Activated T-helper 1 cell treated with anti-CD3 and anti-CD28 coated beads, Interleukin-2, amount 50 U/mL, for 16 hours (primary cell): ENCODE results near the gene TACC3.

ENCODE experiments used
- DNase-seq, 2 donors: peaks; one replicate each; pipeline ENCODE4 v3.0.0-alpha.2; 2020; ENCODE audit warnings: low read depth in 1 of 2, low spot score in 1 of 2

TACC3 gene

GRCh38 chr4:1788254-1788973 lies 67.1 kb downstream of the TACC3 start:
- DNase-seq = no peak

GRCh38 chr4:1789552-1789951 lies 68.2 kb downstream of the TACC3 start:
- no peak for DNase-seq

- DNase-seq = no peak
These were observed 68.7 kb downstream of the TACC3 start for GRCh38 chr4:1790005-1790404.

DNA sequence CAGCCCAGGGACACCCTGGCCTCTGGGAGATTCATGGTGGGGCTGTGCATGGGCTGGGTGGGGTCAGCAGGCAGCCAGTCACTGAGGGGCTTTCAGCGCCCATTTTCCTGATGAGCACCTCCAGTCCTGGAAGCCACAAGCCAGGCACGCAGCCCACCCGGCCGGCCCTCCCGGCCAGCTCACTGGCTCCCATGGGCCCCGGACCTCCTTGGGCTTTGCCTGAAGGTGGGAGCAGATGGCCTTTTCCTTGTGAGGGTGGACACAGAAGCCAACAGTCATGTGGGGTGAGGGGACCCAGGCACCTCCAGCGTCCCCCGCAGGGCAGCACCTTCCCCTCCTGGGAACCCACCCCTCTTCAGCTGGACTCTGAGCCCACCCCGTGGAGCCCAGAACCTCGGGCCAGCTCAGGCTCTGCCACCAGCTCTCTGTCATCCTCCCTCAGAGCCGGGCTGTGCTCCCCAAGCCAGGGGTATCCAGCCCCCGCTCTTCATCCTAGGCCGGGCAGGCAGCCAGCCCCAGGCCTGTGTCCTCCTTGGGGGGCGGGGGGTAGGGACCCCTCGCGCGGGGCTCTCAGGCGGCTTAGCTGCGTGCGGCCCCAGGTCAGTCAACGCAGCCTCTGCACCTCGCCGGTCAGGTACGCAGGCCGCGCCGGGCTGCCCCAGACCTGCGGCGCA lies 71.0 kb downstream of the TACC3 start:
- no peak for DNase-seq

DNA sequence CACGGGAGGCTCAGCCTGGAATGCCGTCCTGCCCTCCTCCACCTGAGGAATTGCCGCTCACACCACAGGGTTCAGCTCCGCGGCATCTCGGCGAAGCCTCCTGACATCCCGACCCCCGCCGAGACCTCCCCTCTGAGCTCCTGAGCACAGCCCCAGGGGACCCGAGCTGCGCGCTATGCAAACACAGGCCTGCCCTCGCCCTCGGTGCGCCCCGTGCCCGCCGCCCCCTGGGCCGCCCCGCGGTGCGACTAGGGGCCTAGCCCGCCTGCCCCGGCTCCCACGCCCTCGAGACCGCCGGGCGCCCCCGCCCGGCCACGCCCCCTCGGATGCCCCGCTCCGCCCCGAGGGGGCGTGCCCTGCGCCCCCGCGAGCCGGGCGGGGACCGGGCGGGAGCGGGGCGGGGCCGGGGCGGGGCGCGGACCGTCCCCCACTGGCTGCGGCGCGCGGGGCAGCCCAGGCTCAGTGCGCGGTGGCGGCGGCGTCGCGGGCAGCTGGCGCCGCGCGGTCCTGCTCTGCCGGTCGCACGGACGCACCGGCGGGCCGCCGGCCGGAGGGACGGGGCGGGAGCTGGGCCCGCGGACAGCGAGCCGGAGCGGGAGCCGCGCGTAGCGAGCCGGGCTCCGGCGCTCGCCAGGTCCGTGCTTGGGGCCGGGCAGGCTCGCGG lies 71.6 kb downstream of the TACC3 start, which contains the start of gene FGFR3:
Gene FGFR3, plus strand, starts transcription at position 462 of the 664 bp plus-strand sequence. CDS start 642 bp downstream, outside the sequence.
- peak in 1 of 2 donors; percentile 26 for DNase-seq

GRCh38 chr4:1793496-1793840 lies 72.1 kb downstream of the TACC3 start:
- no peak for DNase-seq

DNA sequence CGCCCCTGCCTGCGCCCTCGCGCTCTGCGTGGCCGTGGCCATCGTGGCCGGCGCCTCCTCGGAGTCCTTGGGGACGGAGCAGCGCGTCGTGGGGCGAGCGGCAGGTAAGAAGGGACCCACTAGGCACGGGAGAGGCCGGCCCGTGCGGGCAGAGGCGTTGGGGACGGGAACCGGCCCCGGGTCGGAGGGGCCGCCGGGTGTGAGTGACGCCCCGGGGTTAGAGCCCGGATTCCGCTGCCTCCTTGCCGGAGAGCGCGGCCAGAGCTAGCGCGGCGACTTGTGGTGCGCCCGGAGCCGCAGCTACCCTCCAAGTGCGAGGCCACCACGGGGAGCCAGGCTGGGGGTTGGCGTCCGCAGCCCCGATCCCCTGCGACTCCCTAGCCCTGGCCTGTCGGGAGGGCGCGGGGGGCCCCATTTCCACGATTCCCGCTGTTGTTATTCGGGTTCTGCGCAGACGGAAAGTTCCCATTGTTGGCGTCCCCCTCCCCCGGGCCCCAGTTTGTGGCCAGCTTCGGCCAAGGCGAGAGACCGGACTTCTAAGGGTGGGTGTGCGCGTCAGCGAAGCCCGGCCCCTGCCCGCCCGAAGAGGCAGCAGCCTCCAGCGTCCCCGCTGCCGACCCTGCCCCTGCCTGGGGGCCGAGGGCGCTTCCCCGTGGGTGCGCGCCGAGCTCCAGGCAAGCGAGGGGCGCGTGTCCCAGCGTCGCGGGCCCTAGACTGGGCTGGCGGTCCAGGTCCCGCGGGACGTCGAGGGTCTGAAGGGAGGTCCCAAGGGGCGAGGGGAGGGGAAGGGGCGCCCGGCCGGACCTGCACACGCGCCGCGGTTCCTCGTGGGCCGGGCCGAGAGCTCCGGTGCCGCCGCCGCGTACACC lies 72.9 kb downstream of the TACC3 start:
- DNase-seq = no peak
